GM18907 (cell line): Measurements from ENCODE around the gene AUTS2.

Experiments
- ATAC-seq: cut with Tn5 transposase; IDR thresholded peaks from one replicate; pipeline ENCODE4 v1.9.1; 2021; ENCODE audit warnings: mild to moderate bottlenecking, moderate library complexity; ENCODE audit not compliant: unreplicated experiment

The AUTS2 gene

DNA sequence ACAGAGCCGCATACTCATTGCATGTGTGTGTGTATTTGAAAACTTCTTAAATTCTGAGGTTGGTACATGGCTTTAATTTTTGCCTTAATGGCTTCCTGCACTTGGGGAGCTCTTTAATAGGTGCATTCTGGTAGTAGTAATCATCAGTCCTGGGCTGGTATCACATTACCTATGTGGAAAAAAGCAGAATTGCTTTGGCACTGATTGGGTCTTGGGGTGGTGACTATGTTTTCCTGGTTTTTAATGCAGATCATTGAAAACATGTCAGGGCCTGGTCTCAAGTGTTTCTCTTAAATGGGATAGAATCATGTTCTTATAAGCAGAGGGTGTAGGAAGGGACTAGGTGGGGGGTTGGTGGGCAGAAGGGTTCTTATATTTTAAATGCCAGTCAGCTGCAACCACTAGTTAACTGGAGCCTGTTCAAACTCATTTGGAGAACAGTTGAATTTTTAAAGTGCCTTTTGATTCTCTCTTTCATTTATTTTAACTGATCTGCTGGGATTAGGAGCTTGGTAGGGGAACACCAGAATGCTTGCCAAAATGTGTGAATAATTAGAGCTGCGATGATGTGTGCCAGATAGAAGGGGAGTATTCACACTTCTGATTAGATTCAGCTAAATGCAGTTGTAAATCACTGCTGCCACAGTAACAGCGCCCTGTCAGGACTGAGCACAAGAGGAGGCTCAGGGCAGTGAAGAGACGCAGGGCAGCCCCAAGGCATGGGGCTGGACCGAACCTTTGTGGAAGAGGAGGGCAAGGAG is 900.1 kb downstream of the AUTS2 start:
- ATAC-seq: no peak

DNA sequence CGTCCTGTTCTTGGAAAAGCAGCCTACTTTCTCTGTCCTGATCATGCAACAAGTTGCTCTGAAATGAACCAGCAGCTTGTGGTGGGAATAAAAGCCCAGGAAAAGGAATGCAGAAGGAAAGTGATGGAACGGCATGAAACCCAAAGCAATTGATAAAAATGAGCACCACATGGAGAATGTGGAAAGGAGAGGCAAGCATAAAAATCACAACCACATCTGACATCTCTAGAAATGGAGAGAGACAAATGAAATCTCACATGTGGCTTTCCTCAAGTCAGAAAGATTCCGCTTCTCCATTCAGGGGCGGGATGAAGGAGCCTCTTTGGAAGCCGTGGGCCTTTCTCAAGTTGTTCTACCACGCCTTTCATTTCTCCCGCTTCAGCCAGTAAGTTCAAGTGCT is 902.0 kb downstream of the AUTS2 start:
- no peak for ATAC-seq

DNA sequence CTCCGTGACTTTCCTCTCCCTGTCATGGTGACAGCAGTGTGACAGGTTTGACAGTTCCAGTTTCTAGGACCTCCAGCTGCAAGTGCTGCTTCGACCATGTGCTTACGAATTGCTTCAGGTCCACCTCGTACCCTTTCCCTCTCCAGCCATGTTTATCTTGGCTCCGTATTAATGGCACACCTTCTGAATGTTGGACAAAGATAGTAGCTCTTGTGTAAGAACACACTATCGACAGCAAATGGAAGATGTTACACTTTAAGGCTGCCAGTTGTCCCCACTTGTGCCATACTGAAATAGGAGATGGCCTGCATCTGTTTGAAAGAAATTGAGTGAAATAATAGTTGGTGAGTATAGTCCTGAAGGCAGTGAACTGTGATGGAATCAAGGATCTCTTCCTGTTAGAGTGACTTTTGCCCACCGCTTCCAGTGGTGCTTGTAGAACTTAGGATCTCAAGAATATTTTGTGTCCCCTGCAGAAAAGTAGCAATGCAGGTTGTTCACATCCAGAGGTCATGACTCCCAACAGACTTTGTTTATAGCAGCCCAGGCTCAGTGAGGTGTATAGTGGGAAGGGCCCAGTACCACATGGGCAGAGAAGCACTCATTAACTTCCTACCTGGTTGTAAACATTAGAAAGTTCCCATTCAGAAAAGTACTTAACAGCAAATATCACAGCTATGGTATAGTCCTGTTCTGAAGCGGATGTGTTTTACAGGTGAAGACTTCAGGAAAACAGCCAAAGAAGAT is 904.0 kb downstream of the AUTS2 start:
- ATAC-seq: no peak

DNA sequence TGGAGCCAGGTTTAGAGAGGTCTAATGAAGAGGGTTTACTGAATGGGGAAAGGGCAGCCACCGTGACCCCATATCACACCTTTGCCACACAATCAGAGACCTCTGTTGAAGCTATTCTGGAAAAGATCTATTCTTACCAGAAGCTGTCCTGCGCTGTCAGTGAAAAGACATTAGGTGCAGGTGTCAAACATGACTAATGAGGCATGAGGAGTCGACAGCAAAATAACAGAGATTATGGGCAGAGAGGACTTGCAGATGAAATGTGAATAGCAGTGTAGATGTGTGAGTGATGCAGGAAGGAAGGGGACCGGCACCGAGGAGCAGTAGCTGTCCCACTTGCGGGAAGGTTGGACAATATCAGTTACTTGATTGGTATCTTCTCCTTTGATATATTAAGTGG is 906.0 kb downstream of the AUTS2 start:
- no peak for ATAC-seq

DNA sequence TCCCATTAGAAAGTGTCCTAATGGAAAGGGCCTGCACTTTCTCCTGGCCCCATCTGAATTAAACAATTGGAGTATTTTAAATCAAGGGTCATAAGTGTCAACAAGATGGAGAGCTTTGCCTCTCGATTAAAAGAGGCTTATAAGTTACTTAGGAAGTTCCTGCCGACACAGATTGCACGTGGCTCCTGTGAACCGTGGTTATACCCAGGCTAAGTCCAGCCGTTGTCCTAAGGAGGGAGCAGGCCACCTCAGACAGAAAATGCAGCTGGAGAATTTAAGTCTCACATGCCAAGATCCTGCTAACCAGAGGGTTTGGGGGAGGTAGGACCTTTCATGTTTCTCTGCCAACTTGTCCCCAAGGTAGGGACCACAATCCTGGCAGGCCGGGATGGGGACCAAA is 907.2 kb downstream of the AUTS2 start:
- ATAC-seq: no peak

DNA sequence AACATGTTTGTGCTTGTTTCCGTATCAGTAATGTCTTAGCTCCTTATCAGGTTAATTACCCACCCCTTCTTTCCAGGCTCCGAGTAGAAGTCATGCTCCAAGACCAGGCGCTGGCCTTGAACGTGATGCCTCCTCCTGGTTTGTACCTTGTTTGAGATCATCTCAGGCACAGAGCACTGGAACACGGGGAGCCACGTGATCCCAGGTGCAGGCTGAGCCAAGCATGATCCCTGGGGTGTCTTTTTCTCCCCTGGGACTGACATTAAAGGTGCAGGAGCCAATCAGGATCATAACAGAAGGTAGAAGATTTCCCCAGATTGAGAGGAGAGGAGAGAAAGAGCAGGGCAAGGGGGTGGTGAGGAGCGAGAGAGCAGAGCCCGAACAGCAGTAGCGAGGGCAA is 907.6 kb downstream of the AUTS2 start:
- ATAC-seq: no peak

DNA sequence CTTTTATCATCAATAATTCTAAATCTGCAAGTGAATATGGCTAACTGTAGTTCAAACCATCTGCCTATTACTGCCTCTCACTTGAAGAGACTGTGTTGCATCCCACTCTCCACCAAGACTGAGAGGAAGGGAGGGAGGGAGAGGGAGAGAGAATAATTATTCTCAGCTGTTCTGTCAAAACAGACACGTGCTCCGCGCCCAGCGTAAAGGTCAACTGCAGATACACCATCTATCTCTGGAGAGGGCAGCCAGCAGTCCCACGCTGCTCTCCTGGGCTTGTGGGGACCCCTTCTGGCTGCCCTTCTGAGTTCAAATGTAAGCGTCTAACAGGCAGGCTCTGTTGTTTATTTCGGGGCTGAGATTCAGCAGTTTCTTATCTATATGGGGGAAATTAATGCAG is 908.2 kb downstream of the AUTS2 start:
- ATAC-seq: no peak

DNA sequence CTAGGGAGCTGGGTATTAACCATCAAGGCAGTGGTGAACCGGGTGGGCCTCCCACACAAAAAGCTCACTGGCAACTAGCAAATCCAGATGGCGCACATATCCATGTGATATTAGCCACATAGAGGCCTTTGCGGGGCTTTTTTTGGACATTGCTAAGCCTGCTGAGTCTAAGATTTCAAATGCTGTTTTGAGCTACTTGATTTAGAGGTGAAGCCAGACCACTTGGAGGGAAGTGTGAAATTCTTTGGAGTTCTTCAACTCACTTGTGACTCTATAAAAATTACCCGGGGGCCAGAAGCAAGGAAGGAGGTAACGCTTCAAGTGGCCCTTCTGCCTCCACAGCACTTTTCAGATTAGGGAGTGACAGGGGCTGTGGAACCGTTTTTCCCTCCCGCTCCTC is 913.9 kb downstream of the AUTS2 start:
- no peak for ATAC-seq

DNA sequence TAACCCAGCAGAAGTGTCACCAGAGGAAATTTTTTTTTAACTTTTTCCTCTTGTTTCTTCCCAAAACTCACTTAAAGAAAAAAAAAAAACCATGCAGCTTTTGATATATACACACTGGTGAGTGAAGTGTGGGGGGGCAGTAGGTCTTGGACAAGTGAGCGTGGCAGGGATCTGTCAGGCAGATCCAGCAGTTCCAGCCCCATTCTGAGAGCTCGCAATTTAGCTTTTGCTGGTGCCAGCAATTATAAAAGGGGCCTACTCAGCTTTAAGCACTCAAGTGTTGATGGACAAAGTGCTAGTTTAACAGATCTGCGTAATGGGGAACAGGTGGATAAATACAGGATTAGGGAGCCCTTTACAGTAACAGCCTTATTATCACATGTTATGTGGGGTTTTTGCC is 914.5 kb downstream of the AUTS2 start:
- ATAC-seq: no peak

DNA sequence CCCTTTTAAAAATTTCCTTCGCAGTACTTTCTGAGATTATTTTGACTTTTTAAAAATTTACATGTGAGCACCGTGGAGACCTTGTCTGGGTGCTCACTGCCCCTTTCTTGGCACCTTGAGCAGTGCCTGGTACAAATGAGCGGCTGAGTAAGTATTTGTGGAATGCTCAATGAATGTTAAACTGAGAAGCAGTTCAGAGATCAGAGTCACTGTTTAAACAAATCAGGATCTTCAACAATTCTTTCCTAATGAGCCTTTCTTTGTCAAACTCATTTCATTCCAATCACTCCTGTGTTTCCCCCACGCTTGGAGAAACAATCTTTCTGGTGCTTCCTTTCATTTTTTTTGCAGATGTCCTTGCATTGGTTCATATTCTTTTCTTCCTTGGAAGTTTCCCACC is 922.3 kb downstream of the AUTS2 start:
- no peak for ATAC-seq

DNA sequence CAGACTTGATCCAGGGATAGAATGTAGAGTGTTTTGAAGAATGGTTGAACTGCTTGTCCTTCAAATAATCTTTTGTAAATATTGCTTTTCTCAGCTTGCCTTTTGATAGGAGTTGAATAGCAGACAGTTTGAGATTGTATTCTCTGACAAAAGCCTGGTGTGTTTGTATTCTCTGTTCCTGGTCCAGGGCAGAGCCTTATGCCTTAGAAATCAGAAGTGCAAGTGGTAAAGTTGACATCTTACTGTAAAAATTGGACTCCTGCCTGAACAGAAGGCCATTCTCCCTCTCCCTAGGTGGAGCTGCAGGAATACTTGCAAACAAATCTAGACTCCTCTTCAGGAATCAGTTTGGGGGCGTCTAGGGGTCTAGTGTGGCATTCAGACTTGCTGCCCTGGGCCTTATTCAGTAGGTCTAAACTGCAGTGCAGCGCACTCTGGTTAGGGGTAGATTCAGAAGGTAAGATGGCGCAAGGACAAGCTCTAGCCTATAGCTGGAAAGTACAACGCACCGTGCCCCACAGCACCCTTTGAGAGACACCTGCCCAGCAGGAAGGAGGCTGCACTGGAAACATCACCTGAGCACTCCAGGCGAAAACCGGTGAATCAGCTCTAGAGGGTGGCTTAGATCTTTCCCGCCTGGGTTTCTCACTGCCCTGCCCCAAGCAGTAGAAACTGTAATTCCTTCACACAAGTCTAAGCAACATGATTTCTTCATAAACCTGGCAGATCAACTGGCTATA is 925.1 kb downstream of the AUTS2 start:
- ATAC-seq: no peak

DNA sequence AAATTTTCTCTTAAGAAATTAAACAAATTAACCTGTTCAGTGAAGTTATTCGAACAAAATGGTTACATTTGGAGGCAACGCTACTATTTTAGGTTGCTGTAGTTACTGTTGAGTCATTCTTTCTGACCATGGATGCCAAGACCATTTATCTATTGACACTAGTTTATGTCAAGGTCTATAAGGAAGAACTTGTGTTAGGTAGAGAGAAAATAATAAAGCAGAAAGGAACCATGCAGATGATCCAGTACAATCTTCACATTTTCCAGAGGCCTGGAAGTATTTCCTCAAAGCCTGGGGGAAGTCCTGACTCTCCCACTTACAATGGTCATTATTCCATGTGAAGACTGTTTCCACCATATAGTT is 925.7 kb downstream of the AUTS2 start:
- ATAC-seq: no peak

DNA sequence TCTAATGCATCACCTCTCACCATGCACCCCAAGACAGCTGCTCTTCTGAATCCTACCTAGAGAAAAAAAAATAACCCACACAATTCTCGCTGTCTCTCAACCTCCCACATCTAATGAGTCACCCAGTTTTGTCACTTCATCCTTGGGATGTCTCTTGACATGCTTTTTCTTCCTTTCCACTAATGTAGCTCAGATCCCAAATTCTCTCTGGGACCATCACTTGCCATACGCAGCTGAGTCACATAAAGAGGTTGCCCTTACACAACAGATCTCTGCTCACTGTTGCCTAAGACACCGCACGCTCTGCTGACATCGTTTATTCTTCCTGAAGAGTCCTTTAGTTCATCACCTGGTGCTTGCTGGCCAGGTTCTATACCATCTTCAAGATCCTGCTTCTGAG is 927.7 kb downstream of the AUTS2 start:
- ATAC-seq: no peak

DNA sequence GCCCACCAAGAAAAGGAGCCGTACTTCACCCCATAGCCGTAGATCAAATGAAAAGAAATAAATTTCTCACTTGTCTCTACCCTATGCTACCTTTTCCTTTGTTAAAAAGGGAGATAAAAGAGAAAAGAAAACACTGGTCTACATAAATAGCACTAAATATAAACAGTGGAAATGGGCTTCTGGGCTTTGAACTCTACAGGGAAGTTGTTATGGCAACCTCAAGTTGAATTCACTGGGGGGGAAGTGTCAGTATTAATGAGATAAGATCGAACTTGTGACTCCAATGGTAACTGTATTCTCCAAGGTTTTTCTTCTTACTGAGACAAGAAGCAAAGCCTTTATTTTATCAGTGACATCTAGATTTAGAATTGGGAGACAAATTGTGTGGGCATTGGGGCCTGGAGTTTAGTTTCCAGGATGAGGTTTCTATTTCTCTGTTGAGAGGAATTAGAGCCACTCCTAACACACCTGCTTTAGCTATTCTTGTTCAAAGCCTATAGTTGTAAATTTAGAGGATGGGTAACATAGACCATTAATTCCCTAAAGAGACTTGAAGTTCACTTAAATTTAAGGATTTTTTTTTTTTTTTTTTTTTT is 929.3 kb downstream of the AUTS2 start:
- no peak for ATAC-seq

DNA sequence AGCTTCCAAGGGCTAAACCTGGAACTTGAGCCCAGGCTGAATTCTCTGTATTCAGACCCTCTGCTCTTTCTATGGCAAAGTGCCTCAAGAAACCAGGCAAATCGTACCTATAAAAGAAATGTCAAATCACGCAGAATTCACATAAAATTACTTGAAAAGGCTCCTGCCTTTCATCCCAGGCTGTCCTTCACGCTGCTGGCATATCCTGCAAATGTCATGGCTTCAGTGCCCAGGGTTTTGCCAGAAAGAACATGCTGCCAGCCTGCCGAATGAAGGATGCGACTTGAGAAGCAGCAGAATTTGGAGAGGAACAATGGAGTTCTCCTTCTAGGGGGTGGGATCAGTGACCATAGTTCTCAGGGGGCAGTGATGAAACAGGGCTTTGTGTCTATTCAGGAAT is 931.2 kb downstream of the AUTS2 start:
- no peak for ATAC-seq

DNA sequence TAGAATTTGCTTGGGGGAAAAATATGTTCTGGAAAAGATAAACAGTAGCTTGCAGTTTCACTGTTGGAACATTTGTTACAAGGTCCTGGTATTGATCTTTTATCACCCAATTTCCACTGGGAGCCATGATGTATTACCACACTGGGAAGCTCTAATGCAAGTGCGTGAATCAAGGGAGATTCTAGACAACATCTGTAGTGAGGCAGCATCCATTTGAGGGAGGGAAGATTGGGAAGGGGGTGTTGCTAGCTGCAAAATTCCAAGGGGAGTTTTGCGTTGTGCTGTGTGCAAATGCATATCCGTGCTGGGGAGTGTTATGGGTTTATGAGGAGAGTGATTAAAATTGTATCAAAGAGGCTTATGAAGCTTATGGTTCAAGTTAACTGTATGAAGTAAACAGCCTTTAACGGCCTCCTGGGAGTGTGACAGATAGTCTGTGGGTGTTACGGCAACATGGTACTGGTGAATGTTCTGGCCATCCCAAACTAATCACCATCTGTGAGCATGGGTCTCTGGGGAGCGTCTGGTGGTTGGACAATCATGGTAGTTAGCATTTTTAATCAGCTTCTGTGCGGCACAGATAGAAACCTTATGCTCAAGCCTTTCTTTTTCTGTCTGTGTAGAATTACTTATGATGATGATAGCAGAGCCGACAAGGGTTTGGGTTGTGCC is 931.8 kb downstream of the AUTS2 start:
- ATAC-seq: no peak

DNA sequence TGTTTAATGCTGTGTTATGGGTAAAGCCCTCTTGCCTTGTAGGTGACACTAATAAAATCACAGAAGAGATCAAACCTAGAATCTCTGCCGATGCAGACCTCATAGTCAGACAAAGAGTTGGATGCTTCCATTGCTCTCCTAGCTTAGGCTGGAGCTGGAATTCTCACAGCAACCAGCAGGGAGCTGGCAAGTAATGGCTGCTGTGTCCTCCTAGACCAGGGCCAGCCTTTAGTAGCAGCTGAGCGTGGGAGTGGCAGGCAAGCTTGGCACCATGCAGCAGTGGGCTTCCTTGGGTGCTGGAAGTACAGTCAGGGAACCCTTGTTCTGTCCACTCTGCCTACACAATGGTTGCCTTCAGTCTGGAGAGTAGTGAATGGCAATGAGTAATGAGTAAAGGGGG is 935.3 kb downstream of the AUTS2 start:
- no peak for ATAC-seq

DNA sequence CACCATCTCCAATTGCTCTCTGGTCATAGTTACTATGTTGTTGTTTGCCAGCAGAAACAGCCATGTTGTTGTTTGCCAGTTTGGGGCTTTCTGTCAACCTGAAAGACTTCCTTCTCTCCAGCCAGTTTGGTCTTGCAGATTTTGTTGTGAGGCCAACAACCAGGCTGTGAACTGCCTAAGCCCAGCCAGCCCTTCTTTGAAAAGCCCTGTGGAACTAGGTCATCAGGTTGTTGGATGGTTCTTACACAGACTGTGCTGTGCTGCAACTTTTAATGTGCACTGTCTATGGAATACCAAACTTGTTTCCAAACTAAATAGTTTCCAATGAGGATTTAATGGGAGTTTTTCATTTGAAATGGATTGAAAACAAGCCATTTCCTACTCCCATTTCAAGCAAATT is 940.9 kb downstream of the AUTS2 start:
- ATAC-seq: no peak

DNA sequence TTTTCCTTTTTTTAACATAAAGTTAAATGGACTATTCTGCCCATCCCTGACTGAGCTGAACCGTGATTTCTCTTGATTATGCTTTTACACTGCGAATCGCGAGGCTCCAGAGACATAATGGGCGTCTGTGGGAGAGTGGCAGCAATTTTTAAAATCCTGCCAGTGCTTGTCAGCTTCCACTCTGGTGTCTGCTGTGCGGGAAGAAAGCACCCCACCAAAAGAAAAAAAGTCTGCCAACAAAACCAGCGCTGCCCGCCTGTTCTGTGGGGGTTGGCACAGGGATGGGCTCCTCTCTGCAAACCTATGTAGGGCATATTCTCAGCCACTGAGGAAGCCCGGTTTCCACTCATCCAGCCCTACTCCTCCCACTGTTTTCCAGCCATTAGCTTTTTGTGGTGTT is 941.3 kb downstream of the AUTS2 start:
- ATAC-seq: no peak

DNA sequence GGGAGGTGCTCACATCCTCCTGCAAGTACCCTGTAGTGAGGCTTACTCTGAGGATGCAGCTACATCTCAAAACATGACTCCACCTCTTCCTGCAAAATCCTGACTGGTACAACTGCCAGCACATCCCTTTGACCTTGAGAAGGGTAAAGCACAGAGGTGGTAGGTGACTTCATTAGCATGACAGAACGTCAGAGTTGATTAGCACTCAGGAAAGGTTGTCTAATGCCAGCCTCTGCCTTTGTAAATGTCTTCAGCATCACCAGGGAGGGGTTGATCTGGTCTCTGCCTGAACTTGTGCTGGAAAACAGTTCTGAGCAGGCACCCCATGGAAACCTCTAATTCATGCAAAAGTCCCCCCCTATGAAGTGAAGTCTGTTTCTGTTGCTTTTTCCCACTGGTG is 942.4 kb downstream of the AUTS2 start:
- no peak for ATAC-seq

DNA sequence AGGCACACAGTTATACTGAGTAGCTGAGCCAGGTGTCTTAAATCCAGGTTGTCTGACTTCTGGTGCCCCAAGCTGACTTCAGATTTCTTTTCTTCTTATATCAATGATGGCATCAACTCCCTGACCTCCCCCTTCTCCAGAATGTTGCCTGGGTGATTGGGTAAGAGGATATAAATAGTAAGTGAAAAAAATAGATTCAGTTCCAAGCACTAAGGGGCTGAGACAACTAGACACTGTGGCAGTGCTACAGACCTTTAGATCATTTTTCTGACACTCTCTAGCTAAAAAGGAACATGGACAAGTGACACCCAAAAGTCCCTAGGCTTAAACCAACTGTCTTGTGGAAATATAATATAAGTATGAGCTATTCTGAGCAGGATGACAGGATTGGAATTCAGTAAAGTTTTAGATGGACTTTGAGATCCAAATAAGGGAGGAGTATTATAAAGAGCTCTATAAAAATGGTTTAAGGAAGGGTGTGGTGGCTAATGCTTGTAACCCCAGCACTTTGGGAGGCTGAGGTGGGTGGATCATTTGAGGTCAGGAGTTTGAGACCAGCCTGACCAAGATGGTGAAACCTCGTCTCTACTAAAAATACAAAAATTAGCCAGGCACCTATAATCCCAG is 944.6 kb downstream of the AUTS2 start:
- no peak for ATAC-seq
